K562 (cell line): ENCODE measurements around the gene MCM3. TPM values are rescaled to one million over a fixed set of nuclear protein-coding genes. Genes with fewer than 3 reads are reported as not detected.

Experiments
- CBFA2T2 ChIP-seq: fragments of 450-650 bp; conservative IDR thresholded peaks from 2 replicates; pipeline ENCODE4 v1.6.1; 2017; ENCODE audit warnings: mild to moderate bottlenecking
- CBFA2T3 ChIP-seq: fragments of 450-650 bp; IDR thresholded peaks from 2 replicates; pipeline ENCODE4 v1.6.1; 2017
- CEBPB ChIP-seq: fragments of 450-650 bp; IDR thresholded peaks from 2 replicates; pipeline ENCODE4 v1.6.1; 2016; ENCODE audit warnings: missing genetic modification characterization, missing compliant biosample characterization
- CTBP1 ChIP-seq: fragments of 450-650 bp; IDR thresholded peaks from 2 replicates; pipeline ENCODE4 v1.6.1; 2016; ENCODE audit warnings: borderline replicate concordance
- FIP1L1 ChIP-seq: fragments of 200-400 bp; formaldehyde crosslinking; IDR thresholded peaks from 2 replicates; pipeline ENCODE4 v1.6.1; 2018; ENCODE audit warnings: mild to moderate bottlenecking, low read depth, low read length; ENCODE audit not compliant: poor library complexity, severe bottlenecking
- FOXJ2 ChIP-seq: fragments of 200-800 bp; sonication (Bioruptor generic); IDR thresholded peaks from 2 replicates; pipeline ENCODE4 v1.6.1; 2016; ENCODE audit warnings: missing genetic modification characterization, missing compliant biosample characterization
- GATAD2B ChIP-seq: fragments of 450-650 bp; IDR thresholded peaks from 2 replicates; pipeline ENCODE4 v1.6.1; 2017; ENCODE audit warnings: mild to moderate bottlenecking, borderline replicate concordance
- IRF2 ChIP-seq: sonication (generic); formaldehyde crosslinking; IDR thresholded peaks from 2 replicates; pipeline ENCODE4 v1.8.1; 2022; ENCODE audit warnings: mild to moderate bottlenecking, missing genetic modification reagents
- KHSRP ChIP-seq: fragments of 450-650 bp; IDR thresholded peaks from 2 replicates; pipeline ENCODE4 v1.6.1; 2017
- MEF2D ChIP-seq: conservative IDR thresholded peaks from 2 replicates; pipeline ENCODE4 v1.6.1; 2016; ENCODE audit warnings: low read depth, missing genetic modification characterization, missing compliant biosample characterization
- MXI1 ChIP-seq: IDR thresholded peaks from 2 replicates; pipeline ENCODE4 v1.6.1; 2011; ENCODE audit warnings: low read depth, mild to moderate bottlenecking, improper control_type of control experiment, low read length
- PPARD ChIP-seq: fragments of 250-450 bp; sonication (Bioruptor Pico); IDR thresholded peaks from 2 replicates; pipeline ENCODE4 v1.8.0; 2022; ENCODE audit warnings: inconsistent platforms, mild to moderate bottlenecking, moderate library complexity
- RBM22 ChIP-seq: fragments of 200-400 bp; formaldehyde crosslinking; IDR thresholded peaks from 2 replicates; pipeline ENCODE4 v1.6.1; 2018; ENCODE audit warnings: low read length, low read depth; ENCODE audit not compliant: poor library complexity, severe bottlenecking
- SOX6 ChIP-seq: fragments of 450-650 bp; IDR thresholded peaks from 2 replicates; pipeline ENCODE4 v1.6.1; 2014; ENCODE audit warnings: mild to moderate bottlenecking
- ZC3H8 ChIP-seq: fragments of 450-650 bp; IDR thresholded peaks from 2 replicates; pipeline ENCODE4 v1.6.1; 2017
- ZNF134 ChIP-seq: fragments of 250-450 bp; sonication (Bioruptor Pico); conservative IDR thresholded peaks from 2 replicates; pipeline ENCODE4 v1.4.0; 2020
- ZNF583 ChIP-seq: fragments of 250-450 bp; sonication (Bioruptor Pico); IDR thresholded peaks from 2 replicates; pipeline ENCODE4 v1.4.0; 2020
- polyA plus RNA-seq, 8 experiments: library from polyadenylated mRNA; depleted of rRNA in 4 of 8; stranded (reverse) in 5 of 8; unstranded in 3 of 8; fragments of >200 nt; fragmentation: Nextera tagmentation in 2 of 8; fragmentation: Illumina TruSeq in 1 of 8; extraction: Ambion mirVana in 2 of 8; extraction: Trizol in 1 of 8; gene quantifications; 2 replicates each; pipeline versions ENCODE4 v1.2.1 to v1.2.3, GENCODE V29; 2011 to 2014; ENCODE audit warnings: inconsistent platforms in 1 of 8, missing spikeins in 1 of 8
- total RNA-seq, 7 experiments: library from RNA; depleted of rRNA in 6 of 7; stranded (reverse); fragments of >200 nt in 6 of 7; fragmentation: Illumina TruSeq in 2 of 7; extraction: Trizol in 2 of 7; gene quantifications; 2 replicates each; pipeline versions ENCODE4 v1.2.1 to v1.2.3, GENCODE V29; 2011 to 2021; ENCODE audit warnings: low replicate concordance in 1 of 7
- TF ChIP-seq, protein P1 (sequence below): fragments of 250-450 bp; sonication (Bioruptor Pico); IDR thresholded peaks from 2 replicates; pipeline ENCODE4 v1.8.0; 2022; ENCODE audit warnings: inconsistent platforms
- TF ChIP-seq, protein P2 (sequence below): fragments of 250-450 bp; sonication (Bioruptor Pico); IDR thresholded peaks from 2 replicates; pipeline ENCODE4 v1.8.0; 2022; ENCODE audit warnings: moderate library complexity, mild to moderate bottlenecking, inconsistent platforms
- TF ChIP-seq, protein P3 (sequence below): sonication (generic); formaldehyde crosslinking; IDR thresholded peaks from 2 replicates; pipeline ENCODE4 v1.8.1; 2023; ENCODE audit warnings: mild to moderate bottlenecking, missing genetic modification reagents
- TF ChIP-seq, protein P4 (sequence below): sonication (generic); formaldehyde crosslinking; IDR thresholded peaks from 2 replicates; pipeline ENCODE4 v1.9.0; 2022; ENCODE audit warnings: mild to moderate bottlenecking, missing genetic modification reagents

Gene MCM3
- total and polyA plus RNA-seq, 9 of the 15 experiments (the other 6 are each of a cell fraction or from before 2014, with no cell fraction given), result 76.1 to 270 (median 250) TPM

DNA sequence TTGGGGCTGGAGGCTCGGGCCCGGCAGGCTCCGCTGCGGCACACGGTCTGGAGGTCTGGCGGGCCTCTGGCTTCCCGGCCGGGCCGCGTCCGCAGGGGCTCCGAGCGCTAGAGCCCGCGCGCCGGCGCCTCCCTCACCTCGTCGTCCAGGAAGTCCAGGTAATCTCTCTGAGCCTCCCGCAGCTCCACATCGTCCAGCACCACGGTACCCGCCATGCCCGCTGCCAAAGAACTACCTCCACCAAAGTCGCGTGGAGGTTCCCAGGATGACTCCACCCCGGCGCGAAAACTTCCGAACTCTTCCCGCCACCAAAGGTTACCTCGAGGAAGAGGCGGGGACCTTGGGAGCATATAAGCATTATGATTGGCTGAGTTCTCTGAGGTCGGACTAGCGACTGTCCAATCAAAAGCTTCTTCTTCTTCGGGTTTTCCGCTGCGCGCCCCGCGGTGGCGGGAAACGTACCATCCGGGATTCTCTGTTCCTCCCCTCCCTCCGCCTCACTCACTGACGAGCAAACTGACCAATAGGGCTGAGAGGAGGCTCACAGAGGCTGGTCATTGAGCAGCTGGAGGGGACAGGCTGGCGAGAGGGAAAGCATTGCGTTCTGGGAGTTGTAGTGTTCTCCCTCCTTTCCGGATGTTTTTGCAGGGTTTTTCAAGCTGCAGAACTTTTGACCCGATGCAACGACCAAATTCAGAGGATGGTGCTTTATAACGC, at the start of gene MCM3 (continued):
- TF ChIP-seq, protein P1, sequence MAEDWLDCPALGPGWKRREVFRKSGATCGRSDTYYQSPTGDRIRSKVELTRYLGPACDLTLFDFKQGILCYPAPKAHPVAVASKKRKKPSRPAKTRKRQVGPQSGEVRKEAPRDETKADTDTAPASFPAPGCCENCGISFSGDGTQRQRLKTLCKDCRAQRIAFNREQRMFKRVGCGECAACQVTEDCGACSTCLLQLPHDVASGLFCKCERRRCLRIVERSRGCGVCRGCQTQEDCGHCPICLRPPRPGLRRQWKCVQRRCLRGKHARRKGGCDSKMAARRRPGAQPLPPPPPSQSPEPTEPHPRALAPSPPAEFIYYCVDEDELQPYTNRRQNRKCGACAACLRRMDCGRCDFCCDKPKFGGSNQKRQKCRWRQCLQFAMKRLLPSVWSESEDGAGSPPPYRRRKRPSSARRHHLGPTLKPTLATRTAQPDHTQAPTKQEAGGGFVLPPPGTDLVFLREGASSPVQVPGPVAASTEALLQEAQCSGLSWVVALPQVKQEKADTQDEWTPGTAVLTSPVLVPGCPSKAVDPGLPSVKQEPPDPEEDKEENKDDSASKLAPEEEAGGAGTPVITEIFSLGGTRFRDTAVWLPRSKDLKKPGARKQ, result no peak
- TF ChIP-seq RBM22 (peak; percentile 50), CEBPB (tag) (no peak), SOX6 (peak; percentile 49; the same call in 1 of the 2 replicates), GATAD2B (no peak), ZC3H8 (no peak), ZNF583 (CRISPR knock-in tag) (no peak), MXI1 (peak; percentile 92), FOXJ2 (tag) (no peak), CBFA2T2 (no peak), CBFA2T3 (no peak), IRF2 (CRISPR knock-in tag) (no peak), MEF2D (no peak), KHSRP (no peak), ZNF134 (CRISPR knock-in tag) (no peak), CTBP1 (peak; percentile 62; the same call in 1 of the 2 replicates), FIP1L1 (peak; percentile 43), PPARD (no peak)
- TF ChIP-seq, protein P2, sequence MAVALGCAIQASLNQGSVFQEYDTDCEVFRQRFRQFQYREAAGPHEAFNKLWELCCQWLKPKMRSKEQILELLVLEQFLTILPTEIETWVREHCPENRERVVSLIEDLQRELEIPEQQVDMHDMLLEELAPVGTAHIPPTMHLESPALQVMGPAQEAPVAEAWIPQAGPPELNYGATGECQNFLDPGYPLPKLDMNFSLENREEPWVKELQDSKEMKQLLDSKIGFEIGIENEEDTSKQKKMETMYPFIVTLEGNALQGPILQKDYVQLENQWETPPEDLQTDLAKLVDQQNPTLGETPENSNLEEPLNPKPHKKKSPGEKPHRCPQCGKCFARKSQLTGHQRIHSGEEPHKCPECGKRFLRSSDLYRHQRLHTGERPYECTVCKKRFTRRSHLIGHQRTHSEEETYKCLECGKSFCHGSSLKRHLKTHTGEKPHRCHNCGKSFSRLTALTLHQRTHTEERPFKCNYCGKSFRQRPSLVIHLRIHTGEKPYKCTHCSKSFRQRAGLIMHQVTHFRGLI, result no peak
- TF ChIP-seq, protein P3, sequence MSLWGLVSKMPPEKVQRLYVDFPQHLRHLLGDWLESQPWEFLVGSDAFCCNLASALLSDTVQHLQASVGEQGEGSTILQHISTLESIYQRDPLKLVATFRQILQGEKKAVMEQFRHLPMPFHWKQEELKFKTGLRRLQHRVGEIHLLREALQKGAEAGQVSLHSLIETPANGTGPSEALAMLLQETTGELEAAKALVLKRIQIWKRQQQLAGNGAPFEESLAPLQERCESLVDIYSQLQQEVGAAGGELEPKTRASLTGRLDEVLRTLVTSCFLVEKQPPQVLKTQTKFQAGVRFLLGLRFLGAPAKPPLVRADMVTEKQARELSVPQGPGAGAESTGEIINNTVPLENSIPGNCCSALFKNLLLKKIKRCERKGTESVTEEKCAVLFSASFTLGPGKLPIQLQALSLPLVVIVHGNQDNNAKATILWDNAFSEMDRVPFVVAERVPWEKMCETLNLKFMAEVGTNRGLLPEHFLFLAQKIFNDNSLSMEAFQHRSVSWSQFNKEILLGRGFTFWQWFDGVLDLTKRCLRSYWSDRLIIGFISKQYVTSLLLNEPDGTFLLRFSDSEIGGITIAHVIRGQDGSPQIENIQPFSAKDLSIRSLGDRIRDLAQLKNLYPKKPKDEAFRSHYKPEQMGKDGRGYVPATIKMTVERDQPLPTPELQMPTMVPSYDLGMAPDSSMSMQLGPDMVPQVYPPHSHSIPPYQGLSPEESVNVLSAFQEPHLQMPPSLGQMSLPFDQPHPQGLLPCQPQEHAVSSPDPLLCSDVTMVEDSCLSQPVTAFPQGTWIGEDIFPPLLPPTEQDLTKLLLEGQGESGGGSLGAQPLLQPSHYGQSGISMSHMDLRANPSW (CRISPR knock-in tag), result no peak; the same call in 1 of the 2 replicates
- TF ChIP-seq, protein P4, sequence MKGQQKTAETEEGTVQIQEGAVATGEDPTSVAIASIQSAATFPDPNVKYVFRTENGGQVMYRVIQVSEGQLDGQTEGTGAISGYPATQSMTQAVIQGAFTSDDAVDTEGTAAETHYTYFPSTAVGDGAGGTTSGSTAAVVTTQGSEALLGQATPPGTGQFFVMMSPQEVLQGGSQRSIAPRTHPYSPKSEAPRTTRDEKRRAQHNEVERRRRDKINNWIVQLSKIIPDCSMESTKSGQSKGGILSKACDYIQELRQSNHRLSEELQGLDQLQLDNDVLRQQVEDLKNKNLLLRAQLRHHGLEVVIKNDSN (CRISPR knock-in tag), result no peak
